H54 (cell line): ENCODE measurements around the gene DAAM1.

Source experiments
- DNase-seq: peaks from one replicate; pipeline ENCODE4 v3.0.0; 2011; ENCODE audit warnings: low spot score, mixed read lengths; ENCODE audit not compliant: insufficient read length
- FAIRE-seq: peaks from 3 replicates; lab custom pipeline; 2011; peaks lifted over from hg19 to GRCh38; lab: Jason Lieb, UNC
- POLR2A ChIP-seq: IDR thresholded peaks from 2 replicates; pipeline ENCODE4 v1.6.1; 2011; ENCODE audit warnings: low read depth, mild to moderate bottlenecking, low read length

Gene DAAM1

GRCh38 chr14:59347915-59348314, 159.4 kb downstream of the DAAM1 start:
- FAIRE-seq, result no peak
- no peak for DNase-seq
- no peak for TF ChIP-seq POLR2A

DNA sequence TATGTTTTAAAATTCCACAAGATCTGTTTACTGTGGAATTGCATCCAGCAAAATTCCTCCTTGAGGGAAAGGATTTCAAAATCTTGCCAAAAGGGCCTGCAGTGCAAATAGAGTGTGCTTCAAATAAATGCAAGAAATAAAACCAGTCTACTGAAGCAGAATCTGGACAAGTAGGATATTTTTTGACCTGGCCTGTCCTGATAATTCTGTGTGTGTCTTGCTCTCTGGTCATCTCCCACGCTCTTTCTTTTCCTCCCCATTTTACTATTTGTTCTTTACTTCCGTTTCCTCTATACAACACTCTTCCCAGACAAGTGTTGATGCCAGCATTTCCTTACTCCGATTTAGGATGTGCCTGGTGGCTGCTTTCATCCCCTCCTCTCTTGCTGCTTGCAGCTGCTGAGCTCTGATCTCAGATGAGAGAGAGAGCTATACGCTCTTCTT, 160.8 kb downstream of the DAAM1 start:
- DNase-seq (no peak), FAIRE-seq (no peak)
- TF ChIP-seq POLR2A, result no peak

DNA sequence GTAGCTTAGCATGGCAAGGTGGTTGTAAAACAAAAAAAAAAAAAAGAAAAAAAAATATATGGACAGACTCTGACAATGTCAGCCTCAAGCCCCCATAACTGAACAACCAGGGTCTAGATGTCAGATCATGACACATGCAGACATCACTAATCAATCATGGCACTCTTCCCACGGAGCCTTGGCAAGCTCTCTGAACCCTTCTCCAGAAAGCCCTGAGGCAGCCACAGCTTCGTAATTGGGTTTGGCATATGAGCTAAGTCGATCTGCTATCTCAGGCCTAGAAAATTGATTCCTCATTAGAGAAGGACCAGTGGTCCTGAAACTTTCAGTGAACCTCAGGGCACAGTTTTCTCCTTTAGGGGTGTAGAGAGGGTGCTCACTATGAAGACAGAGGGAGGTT, 164.5 kb downstream of the DAAM1 start:
- FAIRE-seq, result no peak
- DNase-seq, result no peak
- TF ChIP-seq POLR2A, result no peak

GRCh38 chr14:59354666-59355065, 166.2 kb downstream of the DAAM1 start:
- TF ChIP-seq POLR2A, result no peak
- DNase-seq (no peak), FAIRE-seq (no peak)

- TF ChIP-seq POLR2A, result no peak
- DNase-seq (no peak), FAIRE-seq (no peak)
Measured at GRCh38 chr14:59355091-59355490, 166.6 kb downstream of the DAAM1 start.

DNA sequence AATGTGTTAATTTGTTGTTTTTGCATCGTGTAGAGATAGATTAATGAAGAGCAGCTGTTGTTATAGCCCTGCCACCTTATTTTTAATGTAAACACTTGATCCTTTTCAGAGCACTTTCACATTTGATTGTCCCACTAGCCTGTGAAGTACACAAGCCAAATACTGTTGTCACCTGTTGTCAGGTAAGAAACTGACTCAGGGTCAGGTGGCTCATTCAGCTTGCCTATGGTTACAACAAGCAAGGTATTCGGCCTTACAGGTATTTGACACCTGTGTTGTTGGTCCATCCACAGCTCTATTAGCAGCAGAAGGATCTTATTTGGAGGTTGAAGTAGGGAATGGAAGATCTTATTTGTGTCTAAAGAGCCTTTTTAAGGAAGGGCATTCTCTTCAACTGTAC, 167.8 kb downstream of the DAAM1 start:
- DNase-seq (no peak), FAIRE-seq (no peak)
- no peak for TF ChIP-seq POLR2A

GRCh38 chr14:59356767-59357166, 168.3 kb downstream of the DAAM1 start:
- FAIRE-seq (no peak), DNase-seq (no peak)
- TF ChIP-seq POLR2A, result no peak

GRCh38 chr14:59358102-59358501, 169.6 kb downstream of the DAAM1 start:
- DNase-seq (no peak), FAIRE-seq (peak; percentile 78)
- no peak for TF ChIP-seq POLR2A

GRCh38 chr14:59358784-59359183, 170.3 kb downstream of the DAAM1 start:
- DNase-seq (no peak), FAIRE-seq (no peak)
- no peak for TF ChIP-seq POLR2A

GRCh38 chr14:59359431-59360124, 171.1 kb downstream of the DAAM1 start:
- TF ChIP-seq POLR2A, result no peak
- DNase-seq (no peak), FAIRE-seq (no peak)

- DNase-seq (no peak), FAIRE-seq (no peak)
- no peak for TF ChIP-seq POLR2A
Measured at GRCh38 chr14:59360233-59360632, 171.8 kb downstream of the DAAM1 start.

- TF ChIP-seq POLR2A, result no peak
- FAIRE-seq (peak; percentile 79), DNase-seq (peak; percentile 15)
Measured at GRCh38 chr14:59360923-59361794, 172.7 kb downstream of the DAAM1 start.

DNA sequence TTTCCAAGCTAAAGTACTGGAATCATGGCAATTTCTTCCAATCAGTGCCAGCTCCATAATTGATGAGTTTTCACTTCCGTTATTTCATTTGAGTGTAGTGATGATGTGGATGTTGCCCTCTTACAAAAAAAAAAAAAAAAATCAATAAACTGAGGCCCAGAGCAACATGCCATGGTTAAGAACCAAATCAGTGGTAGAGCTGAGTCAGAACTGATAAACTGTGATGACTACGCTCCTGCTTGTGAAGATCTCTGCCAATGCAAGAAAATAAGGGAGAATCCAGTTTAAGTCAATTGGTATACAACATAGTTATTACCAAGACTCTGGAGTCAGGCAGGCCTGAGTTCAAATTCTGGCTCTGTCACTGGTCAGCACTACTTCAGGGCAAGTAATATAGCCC, 174.0 kb downstream of the DAAM1 start:
- peak; percentile 6 for FAIRE-seq
- no peak for TF ChIP-seq POLR2A
- no peak for DNase-seq

GRCh38 chr14:59363531-59364226, 175.2 kb downstream of the DAAM1 start:
- FAIRE-seq (peak; percentile 85), DNase-seq (no peak)
- no peak for TF ChIP-seq POLR2A
